GM18505 (cell line): ENCODE results near the gene ARSK.

Experiments
- ATAC-seq: cut with Tn5 transposase; IDR thresholded peaks from one replicate; pipeline ENCODE4 v1.9.1; 2021; ENCODE audit not compliant: unreplicated experiment
- POLR2A ChIP-seq: IDR thresholded peaks from 4 replicates; pipeline ENCODE4 v1.6.1; 2011; ENCODE audit warnings: borderline replicate concordance; ENCODE audit not compliant: insufficient read depth, insufficient read length; ENCODE audit errors: extremely low read depth

Gene ARSK

GRCh38 chr5:95533761-95534160 lies 21.1 kb upstream of the ARSK start:
- TF ChIP-seq POLR2A, result no peak
- no peak for ATAC-seq

- no peak for TF ChIP-seq POLR2A
- no peak for ATAC-seq
These were observed 17.4 kb upstream of the ARSK start for GRCh38 chr5:95537501-95537900.

GRCh38 chr5:95543017-95543705 lies 11.7 kb upstream of the ARSK start:
- no peak for TF ChIP-seq POLR2A
- no peak for ATAC-seq

GRCh38 chr5:95549030-95549429 lies 5.9 kb upstream of the ARSK start:
- no peak for TF ChIP-seq POLR2A
- no peak for ATAC-seq

GRCh38 chr5:95554331-95554646 lies 612 bp upstream of the ARSK start:
- peak; percentile 27 for ATAC-seq
- no peak for TF ChIP-seq POLR2A

GRCh38 chr5:95555553-95555952 lies 652 bp downstream of the ARSK start:
- TF ChIP-seq POLR2A, result no peak
- ATAC-seq, result no peak

- TF ChIP-seq POLR2A, result no peak
- no peak for ATAC-seq
These were observed 2.9 kb downstream of the ARSK start for GRCh38 chr5:95557841-95558240.

- no peak for TF ChIP-seq POLR2A
- no peak for ATAC-seq
These were observed 7.4 kb downstream of the ARSK start for GRCh38 chr5:95562282-95562681.

GRCh38 chr5:95563367-95563766 lies 8.5 kb downstream of the ARSK start:
- TF ChIP-seq POLR2A, result no peak
- no peak for ATAC-seq

GRCh38 chr5:95564450-95564849 lies 9.5 kb downstream of the ARSK start:
- no peak for TF ChIP-seq POLR2A
- ATAC-seq, result no peak

- no peak for ATAC-seq
- no peak for TF ChIP-seq POLR2A
These were observed 10.5 kb downstream of the ARSK start for GRCh38 chr5:95565280-95565920.

GRCh38 chr5:95572016-95572415 lies 17.1 kb downstream of the ARSK start:
- TF ChIP-seq POLR2A, result no peak
- no peak for ATAC-seq

- no peak for ATAC-seq
- TF ChIP-seq POLR2A, result no peak
These were observed 26.7 kb downstream of the ARSK start for GRCh38 chr5:95581576-95581975.

- no peak for ATAC-seq
- no peak for TF ChIP-seq POLR2A
These were observed 29.1 kb downstream of the ARSK start for GRCh38 chr5:95583992-95584391.
